ENCODE results near the gene MARCKS. TPM values are rescaled to one million over a fixed set of nuclear protein-coding genes. Genes with fewer than 3 reads are reported as not detected.

Gene MARCKS
- total RNA-seq, 1 experiment from 2014 or later = not detected

Other genes with a start within 250 kb of the MARCKS start
- gene HDAC2, start 113.8 kb downstream of the MARCKS start, total RNA-seq (2014; rRNA removed; shearing (Covaris generic)) = 176 and 213 TPM in 2 replicates

Data from G401 (cell line).